Measurements from ENCODE around the gene MAP6.

The MAP6 gene

DNA sequence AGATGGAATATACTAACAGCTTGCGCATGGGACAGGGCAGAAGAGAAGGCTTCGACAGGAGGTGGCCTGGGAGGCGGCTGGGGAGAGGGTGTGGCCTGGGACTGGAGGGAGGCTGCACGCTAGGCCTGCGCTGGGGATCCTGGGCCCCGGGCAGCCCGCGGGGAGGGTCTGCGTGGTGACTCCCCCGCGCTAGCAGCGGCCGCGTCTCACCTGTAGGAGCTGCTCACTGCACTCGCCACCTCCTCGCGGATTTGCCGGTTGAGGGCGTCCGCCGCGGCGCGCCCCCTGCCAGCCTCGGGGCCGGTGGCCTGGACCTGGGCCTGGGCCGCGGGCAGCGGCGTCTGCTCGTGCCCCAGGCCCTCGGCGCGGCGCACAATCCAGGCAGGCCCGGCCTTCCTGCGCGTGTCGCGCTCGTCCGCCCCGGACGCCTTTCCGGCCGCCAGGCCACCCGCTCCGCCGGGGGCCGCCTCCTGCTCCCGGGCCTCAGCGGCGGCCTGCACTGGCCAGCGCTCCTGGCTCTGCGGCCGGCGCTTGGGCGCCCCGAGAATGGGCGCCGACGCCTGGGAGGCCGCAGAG, 1.5 kb downstream of the MAP6 start:
- peak overlapping the region; percentile 26 for H3K4me3 ChIP-seq (ENCODE audit: low read depth, low read length)
- in situ Hi-C loops (cut with HindIII; ENCODE audit: low sequenced_read_pairs), result no loop called here
- DNase-seq (ENCODE audit: low read depth, low spot score), result no peak
- no peak for TF ChIP-seq CTCF (IDR thresholded peaks at IDR 0.05; ENCODE audit: low read depth, low read length)

- no peak for DNase-seq (ENCODE audit: low read depth, low spot score)
- no peak overlapping the region for H3K4me3 ChIP-seq (ENCODE audit: low read depth, low read length)
- TF ChIP-seq CTCF (IDR thresholded peaks at IDR 0.05; ENCODE audit: low read depth, low read length), result no peak
- in situ Hi-C loops (cut with HindIII; ENCODE audit: low sequenced_read_pairs), result no loop called here
Measured at GRCh38 chr11:75665990-75666389, 2.8 kb downstream of the MAP6 start.

DNA sequence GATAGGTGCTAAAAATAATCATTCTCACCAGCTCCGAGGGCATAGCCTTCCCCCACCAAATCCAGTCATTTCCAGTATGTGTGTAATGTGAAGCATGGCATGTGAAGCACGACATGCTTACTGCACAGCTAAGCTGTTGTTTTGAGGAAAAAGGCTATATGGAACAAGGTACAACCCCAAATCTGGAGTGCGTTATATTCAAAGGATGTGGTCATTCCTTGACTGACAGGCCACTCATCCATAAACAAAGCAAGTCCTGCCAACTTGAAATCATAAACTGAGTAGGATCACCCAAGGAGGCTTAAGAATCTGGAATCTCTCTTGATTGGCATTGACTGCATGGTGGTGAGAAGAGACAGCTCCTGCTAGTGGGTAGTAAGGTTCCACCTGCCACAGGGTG, 3.7 kb downstream of the MAP6 start:
- in situ Hi-C loops (cut with HindIII; ENCODE audit: low sequenced_read_pairs), result no loop called here
- H3K4me3 ChIP-seq (ENCODE audit: low read depth, low read length), result no peak overlapping the region
- DNase-seq (ENCODE audit: low read depth, low spot score), result no peak
- TF ChIP-seq CTCF (IDR thresholded peaks at IDR 0.05; ENCODE audit: low read depth, low read length), result no peak

GRCh38 chr11:75664389-75664788, 4.4 kb downstream of the MAP6 start:
- no peak for DNase-seq (ENCODE audit: low read depth, low spot score)
- TF ChIP-seq CTCF (IDR thresholded peaks at IDR 0.05; ENCODE audit: low read depth, low read length), result no peak
- in situ Hi-C loops (cut with HindIII; ENCODE audit: low sequenced_read_pairs), result no loop called here
- no peak overlapping the region for H3K4me3 ChIP-seq (ENCODE audit: low read depth, low read length)

DNA sequence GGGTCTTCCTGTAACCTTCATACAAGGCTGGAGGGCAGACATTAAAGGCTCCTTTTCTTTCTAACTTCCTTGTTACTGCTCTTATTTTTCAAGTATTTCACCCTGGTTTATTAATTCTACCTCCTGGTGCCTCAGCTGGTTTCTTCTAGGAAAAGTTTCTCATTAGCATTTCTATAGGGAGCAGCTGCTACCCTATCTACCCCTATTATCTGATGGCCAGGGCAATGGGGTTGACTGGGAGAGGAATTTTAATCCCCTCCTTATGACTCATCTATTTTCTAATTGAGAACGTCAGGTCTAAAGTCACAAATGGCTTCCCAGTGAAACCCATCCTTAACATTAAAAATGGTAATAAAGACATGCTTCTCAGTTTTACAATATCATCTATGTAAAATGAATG, 5.0 kb downstream of the MAP6 start:
- DNase-seq (ENCODE audit: low read depth, low spot score), result no peak
- TF ChIP-seq CTCF (IDR thresholded peaks at IDR 0.05; ENCODE audit: low read depth, low read length), result no peak
- in situ Hi-C loops (cut with HindIII; ENCODE audit: low sequenced_read_pairs), result no loop called here
- H3K4me3 ChIP-seq (ENCODE audit: low read depth, low read length), result no peak overlapping the region

GRCh38 chr11:75659836-75660235, 9.0 kb downstream of the MAP6 start:
- TF ChIP-seq CTCF (IDR thresholded peaks at IDR 0.05; ENCODE audit: low read depth, low read length), result no peak
- in situ Hi-C loops (cut with HindIII; ENCODE audit: low sequenced_read_pairs), result no loop called here
- DNase-seq (ENCODE audit: low read depth, low spot score), result no peak
- no peak overlapping the region for H3K4me3 ChIP-seq (ENCODE audit: low read depth, low read length)

Measured in astrocyte of the spinal cord (primary cell).